Measurements from ENCODE around the gene KCNMA1.
"Not testable (repeated sequence)": the region's sequence is repeated elsewhere in the genome, so short reads cannot be mapped to it uniquely, and the experiment has no call there.

Gene KCNMA1

DNA sequence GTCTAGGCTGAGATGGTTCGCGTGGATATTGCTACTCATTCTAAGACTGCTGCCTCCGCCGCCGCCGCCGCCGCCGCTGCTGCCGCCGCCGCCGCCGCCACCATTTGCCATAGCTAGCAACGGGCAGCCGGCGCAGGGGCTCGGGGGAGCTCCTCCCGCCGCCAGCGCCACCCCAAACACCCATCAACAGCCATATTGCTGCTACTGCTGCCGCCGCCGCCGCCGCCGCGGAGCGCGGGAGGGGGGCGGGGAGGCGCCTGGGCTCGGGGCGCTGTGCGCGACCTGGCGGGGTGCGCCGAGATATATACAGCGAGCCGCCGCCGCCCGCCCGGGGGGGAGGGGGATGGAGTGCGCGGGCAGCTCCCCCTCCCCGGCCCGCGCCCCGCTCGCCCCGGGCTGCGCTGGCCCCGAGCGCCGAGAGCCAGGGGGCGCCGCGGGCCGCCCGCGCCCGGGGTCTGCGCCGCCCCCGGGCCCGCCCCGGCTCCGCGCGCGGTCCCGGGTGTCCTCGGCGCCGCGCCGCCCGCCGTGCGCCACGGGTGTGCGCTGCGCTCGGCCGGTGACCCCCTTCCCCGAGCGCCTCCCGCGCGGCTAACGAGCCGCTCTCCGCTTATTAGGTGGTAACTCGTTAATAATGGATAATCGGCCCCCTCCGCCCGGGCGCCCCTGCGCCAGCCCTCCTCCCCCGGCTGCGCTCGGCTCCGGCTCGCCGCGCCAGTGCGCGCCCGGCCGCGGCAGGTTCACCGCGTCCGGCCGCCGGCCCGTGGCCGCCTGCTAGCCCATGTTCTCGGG lies at the start of gene KCNMA1:
TSS of gene KCNMA1 (minus strand) at position 277 of the 789 bp plus-strand sequence.
- no peak for DNase-seq

DNA sequence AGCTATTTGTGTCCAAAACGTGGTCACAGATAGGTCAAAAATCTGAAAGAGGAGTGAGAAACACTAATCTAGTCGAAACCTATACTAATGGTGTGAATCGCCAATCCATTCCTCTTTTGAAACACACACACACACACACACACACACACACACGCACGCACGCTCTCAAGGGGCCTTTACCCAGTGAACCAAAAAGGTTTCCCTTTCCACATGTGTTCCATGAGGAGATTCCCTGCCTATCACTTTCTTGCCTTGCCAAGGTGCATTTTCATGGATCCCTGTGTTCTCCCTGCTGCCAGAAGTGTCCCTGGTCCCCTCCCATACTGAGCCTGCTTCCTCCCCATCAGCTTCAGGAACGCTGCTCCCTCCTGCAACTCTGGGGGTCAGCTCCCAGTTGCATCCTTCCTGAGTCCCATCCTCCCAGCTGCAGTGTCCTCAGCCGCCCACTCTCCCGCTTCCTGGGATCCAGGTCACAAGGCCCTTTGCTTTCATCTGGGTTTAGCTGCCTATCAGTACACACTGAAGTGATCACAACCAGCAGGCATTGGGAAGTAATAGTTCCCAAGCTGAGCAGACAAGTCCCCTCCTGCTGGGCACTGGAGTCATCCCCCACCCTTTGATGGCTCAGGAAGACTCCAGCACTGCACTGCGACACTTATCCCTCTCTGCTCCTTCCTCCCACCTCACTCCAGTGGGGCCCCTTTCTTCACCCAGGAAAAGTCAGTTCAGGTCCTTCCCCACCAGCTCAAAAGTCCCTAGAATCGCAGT lies 49.2 kb upstream of the KCNMA1 start:
- no peak for DNase-seq

DNA sequence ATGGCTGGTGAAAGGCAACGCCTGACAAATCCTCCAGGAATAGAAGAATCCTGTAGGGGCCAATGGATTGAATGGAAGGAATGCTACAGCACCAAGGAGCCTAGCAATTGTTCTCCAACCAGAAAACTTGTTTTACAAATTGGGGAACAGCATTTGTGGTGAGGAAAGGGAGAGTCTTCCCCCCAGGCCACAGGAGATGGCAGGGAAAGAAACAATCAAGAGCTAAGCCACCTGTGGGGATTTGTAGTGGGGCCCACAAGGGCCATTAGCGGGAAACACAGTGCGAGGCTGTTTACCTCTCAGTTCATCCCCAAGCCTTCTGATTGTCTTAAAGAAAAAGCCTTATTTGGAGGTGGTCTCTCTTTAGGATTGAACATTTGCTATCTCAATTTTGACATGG lies 48.5 kb upstream of the KCNMA1 start:
- no peak for DNase-seq

DNA sequence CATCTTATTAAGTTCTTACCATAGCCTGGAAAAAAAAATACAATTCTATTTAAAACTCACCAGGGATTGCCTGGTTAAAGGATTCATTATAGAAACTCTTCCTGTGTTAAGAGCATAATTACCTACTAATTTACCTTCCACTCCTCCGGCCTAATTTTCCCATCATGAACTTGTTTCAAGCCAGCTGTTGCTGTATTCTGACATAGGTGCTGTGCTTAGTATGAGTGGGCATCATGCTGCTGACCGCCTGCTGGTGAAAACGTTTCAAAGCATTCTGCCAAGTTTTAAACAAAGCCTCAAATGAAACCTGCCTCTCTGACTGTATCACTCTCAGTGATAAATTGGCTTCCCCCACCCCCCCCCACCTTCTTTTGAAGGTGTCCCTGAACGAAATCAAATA lies 47.8 kb upstream of the KCNMA1 start:
- DNase-seq = no peak

DNA sequence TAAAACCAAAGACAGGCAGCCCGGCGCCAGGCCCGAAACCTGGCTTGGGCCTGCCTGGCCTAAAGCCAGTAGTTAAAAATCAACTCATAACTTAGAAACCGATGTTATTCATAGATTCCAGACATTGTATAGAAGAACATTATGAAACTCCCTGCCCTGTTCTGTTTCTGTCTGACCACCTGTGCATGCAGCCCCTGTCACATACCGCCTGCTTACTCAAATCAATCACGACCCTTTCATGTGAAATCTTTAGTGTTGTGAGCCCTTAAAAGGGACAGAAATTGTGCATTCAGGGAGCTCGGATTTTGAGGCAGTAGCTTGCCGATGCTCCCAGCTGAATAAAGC lies 45.5 kb upstream of the KCNMA1 start:
- not testable (repeated sequence) for DNase-seq

DNA sequence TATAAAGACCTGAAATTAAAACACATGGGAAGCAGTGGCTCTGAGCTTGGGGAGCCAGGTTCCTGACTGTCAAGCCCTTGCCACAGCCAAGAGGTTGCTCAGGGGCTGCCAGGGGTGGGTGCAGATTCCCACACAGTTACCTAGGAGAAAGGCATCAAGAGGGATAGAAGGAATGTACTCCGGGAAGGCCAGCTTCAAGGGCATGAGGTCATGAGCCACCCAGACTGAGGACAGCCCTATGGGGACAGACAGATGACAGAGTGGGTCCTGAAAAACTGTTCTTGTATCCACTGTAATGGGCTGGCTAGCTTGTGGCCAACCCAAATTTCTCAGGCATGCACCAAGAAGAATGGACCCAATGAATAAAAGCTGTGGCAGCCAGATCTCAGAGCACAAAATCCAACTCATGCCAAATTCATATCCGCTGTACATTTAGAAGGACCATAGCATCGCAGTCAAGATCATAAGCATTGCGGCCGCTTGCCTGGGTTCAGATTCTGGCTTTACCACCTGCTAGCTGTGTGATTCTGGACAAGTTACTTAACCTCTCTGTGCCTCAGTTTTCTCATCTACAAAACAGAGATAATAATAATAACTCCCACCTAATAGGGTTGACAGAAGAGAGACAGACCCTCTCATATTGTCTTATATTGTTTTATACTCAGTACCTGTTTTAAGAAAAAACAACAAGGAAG lies 44.9 kb upstream of the KCNMA1 start:
- no peak for DNase-seq

DNA sequence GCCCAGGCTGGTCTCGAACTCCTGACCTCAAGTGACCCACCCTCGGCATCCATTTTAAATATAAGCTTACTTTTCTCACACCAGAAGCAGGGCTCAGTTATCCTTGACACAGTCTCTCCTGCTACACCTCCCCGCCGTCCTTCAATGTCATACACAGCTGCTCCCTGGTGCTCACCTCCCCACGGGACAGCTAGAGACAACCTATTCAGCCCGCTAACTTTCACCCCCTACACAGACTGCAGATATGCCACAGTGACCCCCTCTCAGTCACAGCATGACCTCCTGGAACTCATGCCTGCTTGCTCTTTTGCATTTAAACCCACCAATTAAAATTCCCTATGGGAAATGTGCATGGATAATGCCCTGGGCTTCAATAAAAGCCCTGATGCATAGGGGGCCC lies 44.2 kb upstream of the KCNMA1 start:
- no peak for DNase-seq

DNA sequence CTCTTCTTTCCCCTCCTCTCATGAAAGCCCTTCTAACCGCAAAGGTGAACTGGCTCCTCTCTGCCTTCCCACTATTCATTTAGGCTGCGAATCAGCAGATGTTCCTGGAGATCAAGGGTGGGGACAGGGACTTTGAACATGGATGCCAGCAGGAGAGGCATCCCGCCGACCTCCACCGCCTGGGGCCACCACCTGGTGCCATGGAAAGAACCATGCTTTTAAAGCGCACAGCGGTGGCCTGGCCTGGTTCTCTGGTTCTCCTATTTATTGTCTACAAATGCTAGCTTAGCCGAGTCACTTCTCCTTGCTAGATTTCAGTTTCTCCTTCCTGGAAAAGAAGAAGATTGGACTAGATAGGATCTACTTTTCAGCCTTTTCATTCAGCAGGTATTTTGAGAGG lies 43.2 kb upstream of the KCNMA1 start:
- DNase-seq = no peak

DNA sequence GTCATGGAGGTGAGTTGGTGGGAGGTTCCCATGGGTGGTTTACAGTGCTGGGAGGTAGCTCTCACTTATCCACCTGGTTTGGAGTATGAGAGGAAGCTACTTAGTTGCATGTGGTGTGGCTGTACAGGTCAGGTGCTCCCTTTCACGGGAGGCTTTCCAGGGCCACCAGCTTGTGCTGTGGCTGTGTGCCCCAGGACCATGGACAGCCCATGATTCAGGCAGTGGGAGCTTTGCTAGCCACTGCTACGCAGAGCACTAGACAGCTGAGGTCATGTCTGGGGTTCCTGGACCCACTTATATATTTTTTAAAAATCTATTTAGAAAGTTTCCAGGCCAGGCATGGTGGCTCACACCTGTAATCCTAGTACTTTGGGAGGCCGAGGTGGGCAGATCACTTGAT lies 42.5 kb upstream of the KCNMA1 start:
- DNase-seq = no peak

DNA sequence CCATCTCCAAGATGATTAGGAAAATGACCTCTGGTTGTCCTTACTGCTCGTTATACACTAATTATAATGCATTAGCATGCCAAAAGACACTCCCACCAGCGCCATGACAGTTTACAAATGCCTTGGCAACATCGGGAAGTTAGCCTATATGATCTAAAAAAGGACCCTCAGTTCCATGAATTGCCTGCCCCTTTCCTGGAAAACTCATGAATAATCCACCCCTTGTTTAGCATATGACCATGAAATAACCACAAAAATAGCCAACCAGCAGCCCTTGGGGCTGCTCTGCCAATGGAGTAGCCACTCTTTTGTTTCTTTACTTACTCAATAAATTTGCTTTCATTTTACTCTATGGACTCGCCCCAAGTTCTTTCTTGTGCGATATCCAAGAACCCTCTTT lies 41.6 kb upstream of the KCNMA1 start:
- DNase-seq = no peak

DNA sequence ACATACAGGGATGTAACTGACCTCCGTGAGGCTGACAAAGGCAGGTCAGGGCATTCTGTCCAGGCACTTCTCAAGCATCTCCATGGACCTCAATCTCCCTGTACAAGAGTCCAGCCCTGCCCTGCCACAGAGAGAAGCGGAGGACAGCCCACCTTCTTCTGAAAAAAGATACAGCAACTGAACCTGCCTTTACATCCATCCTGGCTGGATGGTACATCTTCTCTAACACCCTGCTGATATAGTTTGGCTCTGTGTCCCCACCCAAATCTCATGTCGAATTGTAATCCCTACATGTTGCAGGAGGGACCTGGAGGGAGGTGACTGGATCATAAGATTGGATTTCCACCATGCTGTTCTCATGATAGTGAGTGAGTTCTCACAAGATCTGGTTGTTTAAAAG lies 40.5 kb upstream of the KCNMA1 start:
- DNase-seq = no peak

DNA sequence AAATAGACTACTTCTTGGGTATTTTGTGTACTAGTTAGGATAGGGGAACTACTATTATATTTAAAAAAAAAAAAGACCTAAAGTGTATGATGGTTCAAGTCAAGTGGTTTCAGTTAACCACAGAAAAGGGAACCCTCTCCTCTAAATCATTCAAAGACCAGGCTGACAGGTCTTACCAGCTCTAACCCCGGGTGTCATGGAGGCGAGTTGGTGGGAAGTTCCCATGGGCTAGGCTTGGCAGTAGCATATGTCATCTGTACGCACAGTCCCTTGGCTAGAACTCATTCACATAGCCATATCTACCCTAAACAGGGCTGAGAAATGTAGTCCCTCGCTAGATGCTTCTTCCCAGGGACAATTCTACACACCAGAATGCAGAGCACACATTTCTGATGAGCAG lies 37.7 kb upstream of the KCNMA1 start:
- DNase-seq = peak; percentile 70

DNA sequence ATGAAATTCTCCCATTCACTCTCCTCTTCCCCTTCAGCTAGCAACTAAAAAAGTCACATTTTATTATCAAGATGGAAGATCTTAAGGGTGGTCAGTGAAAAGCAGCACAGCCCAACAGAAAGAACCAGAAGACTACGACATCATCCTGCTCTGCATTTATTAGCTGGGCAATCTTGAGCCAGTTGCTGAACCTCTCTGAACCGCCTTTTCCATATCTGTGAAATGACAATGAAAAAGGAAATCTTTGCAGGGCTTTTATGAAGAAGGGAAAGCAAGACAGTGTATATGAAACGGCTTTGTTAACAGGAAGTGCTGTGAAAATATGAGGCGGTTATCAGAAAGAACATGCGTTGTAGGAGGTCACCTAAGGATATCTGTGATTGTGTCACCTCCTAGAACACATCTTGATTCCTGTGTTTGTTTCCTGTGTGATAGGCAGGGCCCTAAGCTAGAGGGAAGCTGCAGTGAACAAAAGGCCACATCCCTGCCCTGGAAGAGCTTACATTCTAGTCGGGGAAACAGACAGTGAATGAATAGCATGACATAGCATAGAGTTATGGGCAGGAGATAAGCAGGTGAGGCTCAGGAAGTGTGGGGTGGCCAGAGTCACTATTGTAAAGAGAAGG lies 36.0 kb upstream of the KCNMA1 start:
- no peak for DNase-seq

DNA sequence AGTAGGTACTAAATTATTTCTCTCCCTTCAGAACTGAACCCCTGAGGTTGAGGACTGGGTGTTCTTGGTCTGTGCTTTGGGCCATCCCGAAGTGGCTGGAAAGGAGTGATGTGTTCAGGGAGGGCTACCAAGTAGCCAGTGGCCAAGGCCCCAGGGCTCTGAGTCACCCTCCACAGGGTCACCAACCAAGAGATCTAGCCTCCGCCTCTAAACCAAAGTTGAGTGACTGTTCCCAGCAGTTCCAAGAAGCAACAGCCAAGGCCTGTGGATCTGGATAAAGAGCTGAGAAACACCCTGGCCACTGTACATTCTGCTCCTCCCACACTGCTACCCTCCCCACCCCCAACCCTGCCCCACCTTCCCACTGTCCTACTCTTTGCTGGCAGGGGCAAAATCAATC lies 35.5 kb upstream of the KCNMA1 start:
- DNase-seq = no peak

DNA sequence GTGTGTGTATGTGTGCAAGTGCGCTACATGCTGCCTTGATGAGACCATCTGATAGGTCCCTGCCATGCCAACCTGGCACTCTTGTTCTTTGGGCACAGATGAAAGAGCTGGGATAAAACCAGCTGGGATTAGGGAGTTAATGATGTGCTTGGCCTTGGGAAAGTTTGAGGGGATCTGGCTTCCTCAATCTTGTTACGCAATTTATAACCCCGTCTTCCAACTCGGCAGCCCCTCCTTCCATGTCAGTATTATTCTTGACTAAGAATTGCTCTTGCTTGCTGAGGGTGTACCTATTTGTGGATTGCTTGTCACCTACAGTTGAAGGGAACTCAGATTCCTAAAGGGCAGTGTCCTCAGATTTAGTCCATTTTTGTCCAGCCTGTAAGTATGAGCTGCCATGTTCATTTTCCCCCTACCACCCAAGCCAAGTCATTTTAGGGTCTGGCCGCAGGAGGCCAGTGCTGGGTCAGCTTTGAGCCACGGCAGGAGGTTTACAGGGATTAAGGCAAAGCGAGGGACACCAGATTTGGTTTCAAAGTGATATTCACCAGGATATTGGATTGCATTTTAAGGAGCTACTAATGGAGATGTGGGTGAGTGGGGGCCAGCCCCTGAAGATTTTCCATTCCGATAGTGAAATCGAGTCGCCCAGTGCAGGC lies 34.1 kb upstream of the KCNMA1 start:
- DNase-seq = no peak

DNA sequence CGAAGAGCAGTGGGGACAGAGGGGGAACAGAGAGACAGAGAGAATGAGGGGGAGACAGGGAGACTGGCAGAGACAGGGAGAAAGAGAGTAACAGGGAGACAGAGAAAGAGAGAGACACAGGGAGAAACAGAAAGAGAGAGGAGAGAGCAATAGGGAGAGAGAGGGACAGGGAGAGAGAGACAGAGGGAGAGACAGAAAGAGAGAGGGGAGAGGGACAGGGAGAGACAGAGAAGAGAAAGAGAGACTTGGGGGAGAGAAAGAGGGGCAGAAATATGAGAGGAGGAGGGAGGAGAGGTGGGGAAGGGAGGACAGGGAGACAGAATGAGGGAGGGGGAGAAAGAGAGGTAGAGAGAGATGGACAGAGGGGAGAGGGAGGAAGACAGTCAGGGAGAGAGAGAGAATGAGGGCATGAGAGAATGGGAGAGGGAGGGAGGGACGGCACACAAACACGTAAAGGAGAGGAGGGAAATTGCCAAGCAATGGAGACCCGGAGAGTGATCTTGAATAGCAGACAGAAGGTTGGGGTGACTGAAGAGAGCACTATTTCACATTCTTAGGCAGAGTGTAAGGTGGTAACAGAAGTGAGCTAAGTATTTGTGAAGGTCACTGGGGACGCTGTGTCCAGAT lies 33.3 kb upstream of the KCNMA1 start:
- no peak for DNase-seq

DNA sequence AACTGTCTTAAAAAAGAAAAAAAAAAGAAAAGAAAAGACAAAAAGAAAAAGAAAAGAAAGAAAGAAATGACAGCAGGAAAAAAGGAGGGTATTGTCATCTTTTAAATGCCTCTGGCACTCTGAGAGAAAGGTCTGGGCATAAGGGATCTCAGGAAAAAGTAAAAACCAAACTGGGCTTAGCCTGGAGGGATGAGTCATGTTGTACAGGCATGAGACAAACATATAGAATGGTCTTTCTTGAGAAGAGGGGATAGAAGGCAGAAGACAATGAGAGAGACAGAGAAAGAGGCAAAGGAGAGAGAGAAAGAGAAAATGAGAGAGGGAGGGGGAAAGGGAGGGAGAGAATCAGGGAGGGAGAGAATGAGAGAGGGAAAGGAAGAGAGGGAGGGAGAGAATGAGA lies 32.3 kb upstream of the KCNMA1 start:
- no peak for DNase-seq

DNA sequence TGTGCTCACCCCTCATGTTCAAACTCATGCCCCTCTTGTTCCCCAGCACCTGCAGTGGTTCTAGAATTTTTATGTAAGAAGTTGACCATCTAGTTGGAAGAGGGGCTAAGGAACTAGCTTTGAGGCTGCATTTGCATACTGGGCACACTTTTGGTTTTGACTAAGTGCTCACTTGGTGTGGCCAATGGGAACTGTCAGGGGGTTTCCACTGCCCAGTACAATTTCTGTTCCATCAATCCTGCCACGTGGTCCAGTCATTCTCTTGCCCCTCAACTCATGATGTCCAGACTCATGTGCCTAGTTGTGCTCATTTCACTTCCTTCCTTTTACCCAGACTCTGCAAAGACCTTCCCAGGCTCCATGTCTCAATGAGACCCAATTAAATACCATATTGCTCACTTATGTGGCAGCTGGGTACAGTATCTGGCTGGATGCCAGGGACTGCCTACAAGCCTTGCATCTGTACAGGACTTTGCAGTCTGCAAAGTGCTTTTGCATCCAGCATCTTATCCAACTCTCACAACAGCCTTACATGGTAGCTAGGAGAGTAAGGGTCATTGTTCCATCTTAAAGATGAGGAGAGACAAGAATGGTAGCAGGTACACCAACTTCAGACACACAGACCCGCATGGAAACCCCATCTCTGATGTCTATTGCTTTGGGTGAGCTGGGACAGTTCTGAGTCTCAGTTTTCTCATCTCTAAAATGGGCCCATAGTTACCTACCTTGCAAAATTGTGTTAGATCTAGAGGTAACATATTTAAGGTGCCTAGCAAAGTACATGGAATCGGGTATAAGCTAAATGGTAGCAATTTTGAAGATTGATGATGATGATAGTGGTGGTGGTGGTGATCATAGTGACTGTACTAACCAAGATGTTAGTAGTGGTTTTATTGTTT lies 30.1 kb upstream of the KCNMA1 start:
- no peak for DNase-seq

DNA sequence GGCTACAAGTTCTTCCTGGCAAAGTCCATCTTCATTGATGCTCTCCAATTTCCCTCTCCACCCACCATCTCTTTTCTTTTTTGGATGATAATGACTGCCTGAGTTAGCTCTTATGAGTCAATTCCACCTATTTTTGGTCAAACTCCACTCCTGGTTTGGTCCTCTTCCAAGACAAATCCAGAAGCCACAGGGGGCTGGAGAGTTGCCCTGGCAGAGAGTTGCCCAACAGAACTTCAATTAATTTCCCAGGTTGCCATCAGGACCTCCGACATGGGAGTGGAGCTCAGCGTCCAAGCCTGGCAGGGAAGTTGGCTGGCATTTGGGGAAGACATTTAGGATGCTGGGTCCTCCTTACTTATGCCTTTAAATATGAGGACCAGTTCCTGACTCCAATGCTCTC lies 29.2 kb upstream of the KCNMA1 start:
- no peak for DNase-seq

DNA sequence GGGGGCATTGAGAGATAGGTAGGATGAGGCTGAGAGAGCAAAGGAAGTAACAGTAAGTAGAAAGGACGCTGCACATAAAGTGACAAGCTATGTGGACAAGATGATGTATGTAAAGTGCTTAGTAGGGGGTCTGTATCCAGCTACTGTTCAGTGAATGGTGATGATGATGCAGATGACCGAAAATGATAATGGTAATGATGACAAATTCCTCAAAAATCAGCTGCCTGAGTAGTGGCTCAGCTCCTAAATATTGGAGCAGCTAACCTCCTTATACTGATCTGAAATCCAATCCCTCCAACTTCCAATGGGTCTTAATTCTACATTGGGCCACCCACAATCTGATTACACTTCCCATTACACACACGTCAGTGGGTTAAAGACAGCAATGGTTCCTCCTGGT lies 27.1 kb upstream of the KCNMA1 start:
- no peak for DNase-seq

DNA sequence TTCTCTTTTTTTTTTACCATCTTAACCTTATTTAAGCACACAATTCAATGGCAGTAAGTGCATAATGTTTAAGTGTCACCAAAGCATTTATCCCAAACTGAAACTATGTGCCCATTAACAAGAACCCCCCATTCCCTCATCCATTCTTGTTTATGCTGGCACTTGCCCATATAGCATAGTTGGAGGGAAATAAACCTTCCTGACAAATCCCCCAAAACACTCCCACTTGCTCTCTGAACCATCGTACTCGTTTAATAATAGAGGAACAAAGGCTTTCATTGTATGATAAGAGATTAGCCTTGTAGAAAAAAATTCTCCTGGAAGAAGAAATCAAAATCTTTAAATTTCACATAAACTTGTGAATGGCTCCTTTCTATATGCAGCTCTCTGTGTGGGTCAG lies 26.4 kb upstream of the KCNMA1 start:
- DNase-seq = no peak

DNA sequence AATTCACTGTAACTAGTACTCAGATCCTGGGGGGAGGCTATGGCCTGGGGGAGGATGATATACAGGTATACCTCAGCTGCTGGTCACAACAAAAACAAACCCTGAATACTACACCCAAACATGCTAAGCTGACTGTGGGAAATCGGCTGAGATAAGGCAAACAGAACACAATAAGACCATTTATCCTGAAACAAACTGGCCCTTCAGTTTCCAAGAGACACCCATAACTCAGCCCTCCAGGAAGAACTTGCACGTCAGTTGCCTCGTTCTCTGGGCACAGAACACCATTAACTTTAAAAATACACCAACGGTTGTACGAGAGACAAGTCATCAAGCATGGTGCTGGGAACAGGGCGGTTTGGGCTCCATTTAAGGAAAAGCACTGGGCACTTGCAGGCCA lies 24.1 kb upstream of the KCNMA1 start:
- DNase-seq = no peak

Data from GDM1 (cell line).